GM18498 (cell line): ENCODE results near the gene HDAC11.
"Not testable (repeated sequence)": the region's sequence is repeated elsewhere in the genome, so short reads cannot be mapped to it uniquely, and the experiment has no call there.

Experiments
- ATAC-seq: cut with Tn5 transposase; IDR thresholded peaks from one replicate; pipeline ENCODE4 v1.9.1; 2021; ENCODE audit warnings: mild to moderate bottlenecking, moderate library complexity; ENCODE audit not compliant: unreplicated experiment

The HDAC11 gene

GRCh38 chr3:13521749-13522148 lies 41.6 kb downstream of the HDAC11 start:
- ATAC-seq = not testable (repeated sequence)

- no peak for ATAC-seq
Observed at GRCh38 chr3:13522236-13522635, 42.1 kb downstream of the HDAC11 start.

- ATAC-seq = no peak
Observed at GRCh38 chr3:13524979-13525669, 45.0 kb downstream of the HDAC11 start.

GRCh38 chr3:13525827-13526625 lies 45.9 kb downstream of the HDAC11 start:
- no peak for ATAC-seq

- no peak for ATAC-seq
Observed at GRCh38 chr3:13526626-13526949, 46.5 kb downstream of the HDAC11 start.

GRCh38 chr3:13528217-13528867 lies 48.2 kb downstream of the HDAC11 start:
- ATAC-seq = no peak

- ATAC-seq = no peak
Observed at GRCh38 chr3:13529196-13530112, 49.3 kb downstream of the HDAC11 start.

GRCh38 chr3:13530241-13531009 lies 50.3 kb downstream of the HDAC11 start:
- ATAC-seq = no peak

- ATAC-seq = no peak
Observed at GRCh38 chr3:13532085-13532484, 52.0 kb downstream of the HDAC11 start.

GRCh38 chr3:13532631-13533030 lies 52.5 kb downstream of the HDAC11 start:
- ATAC-seq = no peak

GRCh38 chr3:13533885-13534301 lies 53.8 kb downstream of the HDAC11 start:
- ATAC-seq = no peak

- no peak for ATAC-seq
Observed at GRCh38 chr3:13535526-13535875, 55.4 kb downstream of the HDAC11 start.

- no peak for ATAC-seq
Observed at GRCh38 chr3:13535905-13536304, 55.8 kb downstream of the HDAC11 start.

GRCh38 chr3:13536432-13536831 lies 56.3 kb downstream of the HDAC11 start:
- ATAC-seq = no peak

GRCh38 chr3:13536832-13537231 lies 56.7 kb downstream of the HDAC11 start:
- ATAC-seq = no peak

GRCh38 chr3:13537244-13537908 lies 57.3 kb downstream of the HDAC11 start:
- ATAC-seq = no peak

GRCh38 chr3:13537909-13538296 lies 57.8 kb downstream of the HDAC11 start:
- ATAC-seq = no peak

- ATAC-seq = no peak
Observed at GRCh38 chr3:13538520-13539291, 58.6 kb downstream of the HDAC11 start.

- ATAC-seq = no peak
Observed at GRCh38 chr3:13539292-13539638, 59.2 kb downstream of the HDAC11 start.
